Stomach smooth muscle (tissue), 2 donors: ENCODE results near the gene MRRF.
"Not testable (repeated sequence)": the region's sequence is repeated elsewhere in the genome, so short reads cannot be mapped to it uniquely, and the experiment has no call there.

Source experiments
- H3K27ac ChIP-seq: one replicate; pipeline ENCODE4 v1.7.0; 2013; ENCODE audit warnings: mild to moderate bottlenecking, low read length, inconsistent platforms
- H3K27me3 ChIP-seq, 2 donors: one replicate each; pipeline ENCODE4 v1.7.0; 2013; ENCODE audit warnings: low read length in 2 of 2; ENCODE audit not compliant: insufficient read depth in 2 of 2, control insufficient read depth in 1 of 2
- H3K36me3 ChIP-seq, 2 donors: one replicate each; pipeline ENCODE4 v1.7.0; 2013; ENCODE audit warnings: low read length in 2 of 2; ENCODE audit not compliant: control insufficient read depth in 2 of 2, insufficient read depth in 2 of 2
- H3K4me1 ChIP-seq: one replicate; pipeline ENCODE4 v1.7.0; 2013; ENCODE audit warnings: low read length; ENCODE audit not compliant: control insufficient read depth, insufficient read depth
- H3K4me3 ChIP-seq, 2 donors: one replicate each; pipeline ENCODE4 v1.7.0; 2013; ENCODE audit warnings: low read length in 2 of 2
- H3K9ac ChIP-seq, 2 donors: one replicate each; pipeline ENCODE4 v1.7.0; 2013; ENCODE audit warnings: low read length in 2 of 2, mild to moderate bottlenecking in 1 of 2
- H3K9me3 ChIP-seq, 2 donors: one replicate each; pipeline ENCODE4 v1.7.0; 2013; ENCODE audit warnings: low read length in 2 of 2; ENCODE audit not compliant: control insufficient read depth in 2 of 2
- donor health status: healthy.
- donor health status: Pancreatic carcinoma.

MRRF gene

DNA sequence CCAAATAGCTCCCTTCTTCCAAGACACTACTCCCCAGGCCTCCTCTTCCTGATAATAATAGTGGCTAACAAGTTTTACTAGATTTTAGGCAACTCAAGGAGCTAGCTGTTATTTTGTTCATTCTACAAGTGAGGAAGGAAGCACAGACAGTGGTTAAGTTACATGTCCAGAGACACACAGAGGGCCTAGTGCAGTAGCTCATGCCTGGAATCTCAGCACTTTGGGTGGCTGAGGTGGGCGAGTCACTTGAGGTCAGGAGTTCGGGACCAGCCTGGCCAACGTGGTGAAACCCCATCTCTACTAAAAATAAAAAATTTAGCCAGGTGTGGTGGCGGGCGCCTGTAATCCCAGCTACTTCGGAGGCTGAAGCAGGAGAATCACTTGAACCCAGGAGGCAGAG lies 65.8 kb downstream of the MRRF start:
- H3K9me3 ChIP-seq, H3K4me1 ChIP-seq, H3K36me3 ChIP-seq: not testable (repeated sequence)

DNA sequence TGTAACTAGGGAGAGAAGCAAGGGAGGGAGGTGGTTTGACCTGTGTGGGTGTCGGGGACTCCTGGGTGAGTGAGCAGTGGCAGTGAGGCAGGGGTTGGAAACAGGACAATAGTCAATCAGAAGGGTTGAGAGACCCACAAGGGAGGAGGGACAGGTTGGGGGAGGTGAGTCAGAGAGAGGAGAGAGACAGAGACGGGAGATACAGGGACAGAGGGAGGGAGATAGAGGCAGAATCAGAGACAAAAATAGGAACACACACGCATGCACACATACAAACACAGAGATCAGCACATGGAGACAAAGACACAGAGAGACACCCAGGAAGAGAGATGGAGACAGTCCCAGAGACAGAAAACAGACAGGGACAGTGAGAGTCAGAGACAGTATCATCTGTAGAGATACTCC lies 66.8 kb downstream of the MRRF start:
- Histone ChIP-seq H3K27me3 (no peaks in the 10 kb centered on the region), H3K9ac (no peak overlapping the region), H3K4me1 (no peaks in the 10 kb centered on the region), H3K4me3 (no peak overlapping the region), H3K36me3 (peaks cover 2 to 5% of the 10 kb centered on the region in 2 donors), H3K9me3 (no peaks in the 10 kb centered on the region), H3K27ac (no peak overlapping the region)

More for the DNA sequence above, 65.8 kb downstream of the MRRF start:
- not testable (repeated sequence) for H3K4me3 ChIP-seq, H3K9ac ChIP-seq, H3K27ac ChIP-seq, H3K27me3 ChIP-seq

DNA sequence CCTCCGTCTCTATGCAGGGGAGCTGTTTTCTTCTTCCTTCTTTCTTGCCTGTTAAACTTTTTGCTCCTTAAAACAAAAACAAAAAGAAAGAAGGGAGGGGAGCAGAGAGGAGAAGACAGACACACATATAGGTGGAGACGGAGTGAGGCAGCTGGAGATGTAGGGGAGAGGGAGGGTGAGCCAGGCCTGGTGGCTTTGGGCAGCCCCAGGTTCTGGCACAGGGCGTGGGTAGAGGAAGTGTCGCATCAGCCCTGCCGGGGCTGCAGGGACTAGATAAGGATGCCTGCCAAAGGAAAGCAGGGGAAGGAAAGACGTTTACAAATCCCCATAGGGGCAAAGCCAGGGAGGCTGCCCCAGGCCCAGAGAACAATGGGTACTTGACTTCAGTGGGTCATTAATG lies 67.4 kb downstream of the MRRF start:
- Histone ChIP-seq H3K9ac (no peak overlapping the region), H3K27ac (no peak overlapping the region), H3K9me3 (no peaks in the 10 kb centered on the region), H3K27me3 (no peaks in the 10 kb centered on the region), H3K4me3 (no peak overlapping the region), H3K36me3 (peaks cover 2 to 3% of the 10 kb centered on the region in 2 donors), H3K4me1 (no peaks in the 10 kb centered on the region)

DNA sequence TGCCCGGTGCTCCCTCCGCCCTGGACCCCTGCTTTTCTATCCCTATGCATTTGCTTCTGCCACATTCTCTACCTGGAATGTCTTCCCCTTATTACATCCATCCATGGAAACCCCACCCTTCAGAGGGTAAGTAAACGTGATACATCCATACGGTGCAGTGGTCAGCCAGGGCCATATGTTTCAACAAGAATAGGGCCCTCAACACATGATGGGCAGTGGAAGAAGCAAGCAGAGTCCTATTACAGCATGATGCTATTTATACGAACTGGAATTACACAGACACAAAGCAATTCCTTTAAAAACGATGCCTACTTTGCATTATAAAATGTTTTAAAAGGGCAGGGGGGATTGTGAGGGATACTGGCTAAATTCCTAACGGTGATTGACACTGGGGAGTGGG lies 68.0 kb downstream of the MRRF start:
- Histone ChIP-seq H3K27me3 (no peaks in the 10 kb centered on the region), H3K36me3 (peaks cover 2 to 3% of the 10 kb centered on the region in 2 donors), H3K27ac (no peak overlapping the region), H3K9me3 (no peaks in the 10 kb centered on the region), H3K4me1 (no peaks in the 10 kb centered on the region), H3K4me3 (no peak overlapping the region), H3K9ac (no peak overlapping the region)

DNA sequence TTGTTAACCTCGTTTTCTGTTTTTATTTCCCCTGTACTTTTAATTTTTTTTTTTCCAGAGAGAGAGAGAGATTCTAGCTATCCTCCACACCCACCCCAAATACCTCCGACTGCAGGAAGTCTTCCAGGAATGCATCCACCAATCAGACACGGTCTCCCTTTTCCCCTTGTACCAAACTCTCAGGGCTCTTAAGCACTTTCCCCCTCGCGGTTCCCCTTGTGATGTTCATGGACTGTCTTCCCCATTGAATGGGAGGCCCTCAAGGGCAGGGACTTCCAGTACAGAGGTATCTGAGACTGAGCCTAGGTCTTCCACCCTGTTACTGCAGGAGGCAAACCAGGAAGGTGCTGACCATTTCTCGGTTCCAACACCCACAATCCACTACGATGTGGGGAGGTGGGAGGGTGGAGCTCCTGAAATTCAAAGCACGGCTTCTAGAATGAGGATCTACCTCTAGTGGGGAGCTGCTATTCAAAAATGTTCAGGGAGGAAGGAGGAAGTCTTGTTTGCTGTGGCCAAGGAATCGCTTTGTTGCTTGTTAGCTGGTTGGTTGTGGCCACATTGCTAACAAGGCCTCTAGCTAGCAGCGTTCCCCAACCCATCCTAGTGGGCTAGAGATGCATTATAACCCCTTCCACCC lies 68.6 kb downstream of the MRRF start:
- H3K4me1 ChIP-seq, result no peaks in the 10 kb centered on the region
- H3K4me3 ChIP-seq, result no peak overlapping the region
- no peaks in the 10 kb centered on the region for H3K27me3 ChIP-seq
- H3K27ac ChIP-seq, result no peak overlapping the region
- no peaks in the 10 kb centered on the region for H3K9me3 ChIP-seq
- H3K36me3 ChIP-seq, result peaks cover 2 to 3% of the 10 kb centered on the region in 2 donors
- no peak overlapping the region for H3K9ac ChIP-seq

DNA sequence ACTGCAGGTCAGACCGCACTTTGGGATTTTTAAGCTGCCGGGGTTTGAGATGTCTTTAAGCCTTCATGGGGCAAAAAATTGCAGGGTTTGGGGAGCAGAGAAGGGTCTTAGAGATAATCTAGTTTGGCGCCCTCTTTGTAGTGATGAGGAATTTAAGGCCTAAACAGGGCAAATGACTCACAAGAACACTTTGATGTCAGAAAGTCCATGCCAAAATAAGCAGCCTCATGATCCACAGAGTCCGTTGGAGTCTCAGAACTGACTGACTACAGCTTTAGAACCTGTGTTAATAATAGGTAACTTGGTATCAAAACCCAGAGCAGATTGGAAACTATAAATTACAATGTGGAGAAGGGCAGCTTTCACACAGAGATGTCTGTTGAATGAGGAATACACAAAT lies 70.2 kb downstream of the MRRF start:
- Histone ChIP-seq H3K36me3 (no peaks in the 10 kb centered on the region), H3K27me3 (peaks cover 0 to 2% of the 10 kb centered on the region in 2 donors), H3K4me1 (no peaks in the 10 kb centered on the region), H3K9me3 (no peaks in the 10 kb centered on the region), H3K4me3 (no peak overlapping the region), H3K27ac (no peak overlapping the region), H3K9ac (no peak overlapping the region)

DNA sequence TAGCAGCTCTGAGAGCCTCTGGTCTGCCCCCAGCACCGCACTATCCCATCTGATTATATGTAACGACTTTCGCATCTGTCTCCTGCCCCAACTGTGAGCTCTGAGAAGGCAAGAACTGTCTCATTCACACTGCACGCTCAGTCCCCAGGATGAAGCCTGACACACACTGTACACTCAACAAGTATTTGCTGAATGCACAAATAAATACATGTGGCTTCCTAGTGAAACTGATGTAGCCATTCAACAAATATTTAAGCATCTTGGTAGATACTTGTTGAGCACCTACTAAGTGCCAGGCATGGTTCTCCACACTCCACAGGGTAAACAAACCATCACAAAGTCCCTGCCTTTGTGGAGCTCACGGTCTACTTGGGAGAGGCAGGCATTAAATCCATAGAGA lies 71.5 kb downstream of the MRRF start:
- Histone ChIP-seq H3K36me3 (no peaks in the 10 kb centered on the region), H3K27ac (no peak overlapping the region)

DNA sequence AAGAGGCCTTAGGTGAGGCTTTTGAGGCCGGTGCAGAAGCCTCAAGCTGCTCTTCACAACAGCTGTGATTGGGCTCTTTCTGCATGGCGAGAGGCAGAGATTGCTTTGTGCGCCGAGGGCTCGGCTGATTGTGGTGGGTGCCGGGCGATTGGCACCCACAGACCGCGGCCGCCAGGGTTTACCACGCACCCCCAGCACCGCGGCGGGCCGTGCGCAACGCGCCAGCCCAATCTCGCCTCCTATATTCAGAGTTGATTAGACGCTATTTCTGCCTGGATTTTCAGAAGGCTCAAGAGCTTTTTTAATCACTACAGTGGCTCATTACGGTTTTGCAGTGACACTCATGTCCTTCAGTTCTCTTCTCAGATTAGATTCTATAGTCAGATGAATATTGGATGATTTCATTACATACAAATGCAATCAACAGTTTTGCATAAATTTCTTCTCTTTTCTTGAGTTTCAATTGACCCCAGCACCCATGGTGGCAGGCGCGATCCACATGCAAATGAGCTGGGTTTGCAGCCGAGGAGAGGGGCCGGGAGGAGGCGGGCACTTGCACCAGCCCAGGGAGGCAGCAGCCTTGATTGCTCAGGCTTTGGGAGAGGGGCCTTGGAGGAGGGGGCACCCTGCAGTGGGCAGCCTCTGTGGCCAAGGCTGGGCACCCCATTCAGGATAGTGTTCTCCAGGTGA lies 72.3 kb downstream of the MRRF start:
- Histone ChIP-seq H3K27ac (no peak overlapping the region), H3K9ac (no peak overlapping the region), H3K9me3 (no peaks in the 10 kb centered on the region), H3K4me3 (no peak overlapping the region), H3K4me1 (no peaks in the 10 kb centered on the region), H3K36me3 (no peaks in the 10 kb centered on the region), H3K27me3 (peaks cover 0 to 2% of the 10 kb centered on the region in 2 donors)

More for the DNA sequence above, 71.5 kb downstream of the MRRF start:
- no peaks in the 10 kb centered on the region for H3K9me3 ChIP-seq
- H3K9ac ChIP-seq, result no peak overlapping the region
- H3K4me3 ChIP-seq, result no peak overlapping the region
- H3K4me1 ChIP-seq, result no peaks in the 10 kb centered on the region
- peaks cover 0 to 2% of the 10 kb centered on the region in 2 donors for H3K27me3 ChIP-seq

DNA sequence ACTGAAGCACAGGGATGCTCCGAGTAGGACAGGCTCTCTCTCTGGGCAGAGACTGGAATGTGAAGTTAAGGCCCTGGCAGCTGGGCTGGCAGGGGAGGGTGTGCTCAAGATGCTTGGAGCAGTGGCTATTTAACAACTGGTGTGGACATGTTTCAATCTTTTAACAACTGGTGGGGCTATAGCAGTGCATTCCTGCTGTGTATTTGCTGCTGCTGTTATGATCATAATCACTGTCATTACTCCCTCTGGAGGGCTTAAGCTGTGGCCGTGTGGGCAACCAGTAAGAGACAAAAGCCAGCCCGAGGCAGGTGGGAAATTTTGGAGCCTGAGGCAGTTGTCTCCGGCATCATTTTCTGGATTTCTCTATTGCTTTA lies 72.9 kb downstream of the MRRF start:
- H3K9me3 ChIP-seq, result no peaks in the 10 kb centered on the region
- no peak overlapping the region for H3K27ac ChIP-seq
- no peak overlapping the region for H3K9ac ChIP-seq
- peaks cover 0 to 2% of the 10 kb centered on the region in 2 donors for H3K27me3 ChIP-seq
- H3K4me3 ChIP-seq, result no peak overlapping the region
- H3K36me3 ChIP-seq, result no peaks in the 10 kb centered on the region
- no peaks in the 10 kb centered on the region for H3K4me1 ChIP-seq

DNA sequence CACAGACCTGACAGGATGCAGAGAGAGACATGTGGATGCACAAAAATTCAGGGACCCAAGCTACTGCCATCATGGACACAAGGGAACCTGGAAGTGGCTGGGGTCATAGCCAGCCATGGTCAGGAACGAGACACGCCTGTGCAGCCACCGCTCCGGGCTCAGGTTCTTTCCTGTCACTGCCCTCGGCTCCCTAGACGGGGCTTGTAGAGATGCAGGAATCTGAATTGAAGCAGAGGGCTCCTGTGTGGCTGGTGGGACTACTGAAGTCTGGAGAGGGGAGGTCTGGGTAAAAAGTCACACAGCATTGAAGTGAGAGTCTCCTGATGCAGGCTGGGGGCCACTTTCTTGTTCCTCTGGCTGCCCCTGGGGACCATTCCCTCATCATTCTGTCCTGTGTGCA lies 73.9 kb downstream of the MRRF start:
- H3K4me1 ChIP-seq, result no peaks in the 10 kb centered on the region
- H3K9ac ChIP-seq, result no peak overlapping the region
- no peaks in the 10 kb centered on the region for H3K9me3 ChIP-seq
- H3K36me3 ChIP-seq, result no peaks in the 10 kb centered on the region
- no peak overlapping the region for H3K4me3 ChIP-seq
- H3K27ac ChIP-seq, result no peak overlapping the region
- H3K27me3 ChIP-seq, result peaks cover 0 to 2% of the 10 kb centered on the region in 2 donors

DNA sequence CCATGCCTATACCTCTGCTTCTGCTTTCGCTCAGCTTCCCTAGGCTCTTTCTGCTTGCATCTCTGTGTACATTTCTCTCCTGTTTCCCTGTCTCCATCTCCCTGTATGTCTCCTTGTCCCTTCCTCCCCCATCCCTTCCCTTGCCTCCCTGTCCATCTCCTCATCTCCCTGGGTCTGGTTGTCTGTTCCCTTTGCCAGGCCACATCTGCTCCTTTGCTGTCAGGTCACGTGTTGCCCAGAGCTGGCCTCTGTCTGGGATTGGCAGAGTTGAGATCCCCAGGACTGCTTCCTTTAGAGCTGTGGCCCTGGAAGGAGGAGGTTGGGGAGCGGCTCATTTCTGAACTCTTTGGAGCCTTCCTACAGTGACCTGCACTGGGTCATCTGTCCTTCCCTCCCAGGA lies 74.3 kb downstream of the MRRF start:
- Histone ChIP-seq H3K27me3 (peaks cover 0 to 2% of the 10 kb centered on the region in 2 donors), H3K4me3 (no peak overlapping the region), H3K4me1 (no peaks in the 10 kb centered on the region), H3K9me3 (no peaks in the 10 kb centered on the region), H3K9ac (no peak overlapping the region), H3K36me3 (no peaks in the 10 kb centered on the region), H3K27ac (no peak overlapping the region)
